ENCODE measurements around the gene DNAAF5. TPM values are rescaled to one million over a fixed set of nuclear protein-coding genes. Genes with fewer than 3 reads are reported as not detected.

The DNAAF5 gene
- total RNA-seq, 1 donor from 2014 or later, result 20.5 TPM

DNA sequence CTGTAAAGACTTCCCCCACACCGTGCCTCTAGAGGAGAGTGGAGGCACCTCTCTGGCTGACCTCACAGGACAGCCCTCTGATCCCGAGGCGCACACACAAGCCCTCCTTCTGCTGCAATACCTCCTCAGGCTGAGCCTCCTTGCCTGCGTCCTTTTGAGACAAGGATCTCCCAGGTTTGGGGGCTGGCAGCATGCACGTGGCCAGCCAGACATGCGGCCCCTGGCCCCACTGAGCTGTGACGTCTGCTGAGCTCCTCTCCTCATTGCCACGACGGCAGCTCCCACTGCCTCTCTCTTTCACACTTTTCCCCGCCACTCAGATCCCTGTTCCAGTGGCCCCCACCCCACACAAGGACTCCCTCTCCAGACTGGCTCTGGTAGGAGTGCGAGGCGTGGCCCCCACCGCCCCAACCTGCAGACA lies 12.2 kb upstream of the DNAAF5 start:
- no peak overlapping the region for H3K27ac ChIP-seq
- H3K4me3 ChIP-seq, result no peak overlapping the region
- TF ChIP-seq, protein P1, sequence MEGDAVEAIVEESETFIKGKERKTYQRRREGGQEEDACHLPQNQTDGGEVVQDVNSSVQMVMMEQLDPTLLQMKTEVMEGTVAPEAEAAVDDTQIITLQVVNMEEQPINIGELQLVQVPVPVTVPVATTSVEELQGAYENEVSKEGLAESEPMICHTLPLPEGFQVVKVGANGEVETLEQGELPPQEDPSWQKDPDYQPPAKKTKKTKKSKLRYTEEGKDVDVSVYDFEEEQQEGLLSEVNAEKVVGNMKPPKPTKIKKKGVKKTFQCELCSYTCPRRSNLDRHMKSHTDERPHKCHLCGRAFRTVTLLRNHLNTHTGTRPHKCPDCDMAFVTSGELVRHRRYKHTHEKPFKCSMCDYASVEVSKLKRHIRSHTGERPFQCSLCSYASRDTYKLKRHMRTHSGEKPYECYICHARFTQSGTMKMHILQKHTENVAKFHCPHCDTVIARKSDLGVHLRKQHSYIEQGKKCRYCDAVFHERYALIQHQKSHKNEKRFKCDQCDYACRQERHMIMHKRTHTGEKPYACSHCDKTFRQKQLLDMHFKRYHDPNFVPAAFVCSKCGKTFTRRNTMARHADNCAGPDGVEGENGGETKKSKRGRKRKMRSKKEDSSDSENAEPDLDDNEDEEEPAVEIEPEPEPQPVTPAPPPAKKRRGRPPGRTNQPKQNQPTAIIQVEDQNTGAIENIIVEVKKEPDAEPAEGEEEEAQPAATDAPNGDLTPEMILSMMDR (IDR thresholded peaks at IDR 0.05), result no peak
- H3K36me3 ChIP-seq, result no peaks in the 10 kb centered on the region
- H3K27me3 ChIP-seq, result no peaks in the 10 kb centered on the region
- peaks cover 0 to 2% of the 10 kb centered on the region in 2 donors for H3K4me1 ChIP-seq
- H3K9me3 ChIP-seq, result no peaks in the 10 kb centered on the region
- no peak for DNase-seq (ENCODE audit: low spot score in 2 of 2)
- intact Hi-C loops (cut with DNase I), result no loop called here

DNA sequence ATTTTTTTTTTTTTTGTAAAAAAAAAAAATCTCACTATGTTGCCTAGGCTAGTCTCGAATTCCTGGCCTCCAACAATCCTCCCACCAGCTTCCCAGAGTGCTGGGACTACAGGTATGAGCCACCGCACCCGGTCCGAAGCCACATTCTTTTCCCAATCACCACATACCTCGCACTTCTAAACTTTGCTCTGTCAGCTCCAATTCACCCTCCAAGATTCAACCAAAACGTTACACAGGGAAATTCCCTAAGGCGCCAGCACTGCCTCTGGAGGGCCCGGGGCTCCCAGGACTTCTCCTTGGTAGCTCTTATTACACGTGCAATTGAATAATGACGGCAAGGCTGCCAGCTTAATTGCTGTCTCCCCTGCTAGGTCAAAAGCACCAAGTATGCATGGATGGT lies 10.3 kb upstream of the DNAAF5 start:
- H3K36me3 ChIP-seq, result no peaks in the 10 kb centered on the region
- peaks cover 0 to 2% of the 10 kb centered on the region in 2 donors for H3K4me1 ChIP-seq
- DNase-seq (ENCODE audit: low spot score in 2 of 2), result no peak
- intact Hi-C loops (cut with DNase I), result no loop called here
- no peaks in the 10 kb centered on the region for H3K27me3 ChIP-seq
- no peak overlapping the region for H3K27ac ChIP-seq
- H3K4me3 ChIP-seq, result no peak overlapping the region
- TF ChIP-seq, protein P1 (IDR thresholded peaks at IDR 0.05), result no peak
- H3K9me3 ChIP-seq, result no peaks in the 10 kb centered on the region

DNA sequence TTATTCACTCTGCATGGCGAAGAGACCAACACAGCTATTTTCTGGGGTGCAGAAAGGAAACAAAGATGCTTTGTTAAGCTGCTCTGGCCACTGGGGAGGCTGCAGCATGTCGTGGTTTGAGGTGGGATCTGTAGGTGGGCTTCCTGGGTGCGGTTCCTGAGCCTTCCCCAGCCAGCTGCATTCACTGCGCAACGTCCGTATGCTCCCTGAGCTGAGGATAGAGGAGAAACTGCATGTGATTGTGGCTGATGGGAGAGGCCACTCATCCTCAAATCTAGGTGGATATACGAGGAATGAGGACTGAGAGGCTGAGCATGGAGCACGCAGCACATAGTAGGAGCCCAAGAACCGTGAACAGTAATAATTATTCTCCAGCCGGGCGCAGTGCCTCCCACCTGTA lies 9.9 kb upstream of the DNAAF5 start:
- intact Hi-C loops (cut with DNase I), result no loop called here
- Histone ChIP-seq H3K36me3 (no peaks in the 10 kb centered on the region), H3K27ac (no peak overlapping the region), H3K27me3 (no peaks in the 10 kb centered on the region), H3K9me3 (no peaks in the 10 kb centered on the region), H3K4me3 (no peak overlapping the region), H3K4me1 (peaks cover 0 to 2% of the 10 kb centered on the region in 2 donors)
- TF ChIP-seq, protein P1 (IDR thresholded peaks at IDR 0.05), result no peak
- DNase-seq (ENCODE audit: low spot score in 2 of 2), result no peak

DNA sequence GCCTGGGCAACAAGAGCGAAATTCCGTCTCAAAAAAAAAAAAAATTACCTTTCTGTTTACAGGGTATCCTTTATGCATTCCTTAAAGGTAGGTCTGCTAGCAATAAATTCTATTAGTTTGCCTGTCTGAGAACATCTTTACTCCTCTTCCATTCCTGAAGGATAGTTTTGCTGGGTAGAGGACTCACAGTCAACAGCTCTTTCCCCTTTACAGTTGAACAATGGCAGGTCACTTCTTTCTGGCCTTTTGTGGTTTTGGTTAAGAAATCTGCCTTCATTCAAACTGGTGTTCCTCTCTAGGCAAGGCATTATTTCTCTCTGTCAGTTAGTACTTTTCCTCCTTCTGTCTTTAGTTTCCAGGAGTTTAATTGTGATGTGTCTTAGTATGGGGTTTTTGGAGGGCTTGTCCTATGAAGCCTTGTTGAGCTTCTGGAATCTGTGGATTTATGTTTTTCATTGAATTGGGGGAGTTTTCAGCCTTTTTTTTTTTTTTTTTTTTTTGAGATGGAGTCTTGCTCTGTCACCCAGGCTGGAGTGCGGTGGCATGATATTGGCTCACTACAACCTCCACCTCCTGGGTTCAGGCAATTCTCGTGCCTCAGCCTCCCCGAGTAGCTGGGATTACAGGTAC lies 4.8 kb upstream of the DNAAF5 start:
- Histone ChIP-seq H3K4me1 (no peaks in the 10 kb centered on the region), H3K9me3 (no peaks in the 10 kb centered on the region), H3K27me3 (no peaks in the 10 kb centered on the region), H3K4me3 (no peak overlapping the region), H3K36me3 (no peaks in the 10 kb centered on the region), H3K27ac (no peak overlapping the region)
- intact Hi-C loops (cut with DNase I), result no loop called here
- TF ChIP-seq, protein P1 (IDR thresholded peaks at IDR 0.05), result no peak
- DNase-seq (ENCODE audit: low spot score in 2 of 2), result no peak

DNA sequence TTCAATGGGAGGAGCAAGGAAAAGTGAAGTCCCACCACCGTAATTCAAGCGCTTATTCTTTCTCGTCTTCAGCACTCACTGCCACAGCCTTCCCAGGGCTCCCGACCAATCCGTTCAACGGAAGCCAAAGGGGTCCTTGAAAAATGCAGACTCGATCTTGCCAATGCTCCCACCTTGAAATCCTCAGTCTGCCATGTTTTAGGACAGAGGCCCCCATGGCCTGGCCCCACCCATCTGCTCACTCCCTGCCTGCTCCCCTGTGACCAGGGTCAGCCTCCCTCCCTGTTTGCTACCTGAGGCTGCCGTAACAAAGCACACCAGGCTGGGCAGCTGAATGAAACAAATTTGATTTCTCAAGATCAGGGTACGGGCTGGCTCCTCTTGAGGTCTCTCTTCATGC lies 3.0 kb upstream of the DNAAF5 start:
- H3K27me3 ChIP-seq, result no peaks in the 10 kb centered on the region
- H3K27ac ChIP-seq, result no peak overlapping the region
- H3K36me3 ChIP-seq, result no peaks in the 10 kb centered on the region
- DNase-seq (ENCODE audit: low spot score in 2 of 2), result no peak
- H3K4me1 ChIP-seq, result peaks cover 0 to 4% of the 10 kb centered on the region in 2 donors
- intact Hi-C loops (cut with DNase I), result no loop called here
- no peaks in the 10 kb centered on the region for H3K9me3 ChIP-seq
- H3K4me3 ChIP-seq, result no peak overlapping the region
- TF ChIP-seq, protein P1 (IDR thresholded peaks at IDR 0.05), result no peak

DNA sequence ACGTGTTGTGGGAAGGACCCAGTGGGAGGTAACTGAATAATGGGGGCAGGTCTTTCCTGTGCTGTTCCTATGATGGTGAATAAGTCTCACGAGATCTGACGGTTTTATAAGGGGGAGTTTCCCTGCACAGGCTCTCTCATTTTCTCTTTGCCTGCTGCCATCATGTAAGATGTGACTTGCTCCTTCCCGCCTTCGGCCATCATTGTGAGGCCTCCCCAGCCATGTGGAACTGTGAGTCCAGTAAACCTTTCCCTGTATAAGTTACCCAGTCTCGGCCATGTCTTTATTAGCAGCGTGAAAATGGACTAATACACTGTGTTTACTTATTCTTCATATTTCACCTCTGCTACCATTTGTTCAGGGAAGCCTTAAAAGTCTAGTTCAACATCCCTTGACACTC lies 2.2 kb upstream of the DNAAF5 start:
- H3K27ac ChIP-seq, result no peak overlapping the region
- H3K4me3 ChIP-seq, result no peak overlapping the region
- peaks cover 0 to 2% of the 10 kb centered on the region in 2 donors for H3K36me3 ChIP-seq
- TF ChIP-seq, protein P1 (IDR thresholded peaks at IDR 0.05), result no peak
- no peak for DNase-seq (ENCODE audit: low spot score in 2 of 2)
- H3K9me3 ChIP-seq, result no peaks in the 10 kb centered on the region
- H3K27me3 ChIP-seq, result no peaks in the 10 kb centered on the region
- peaks cover 0 to 4% of the 10 kb centered on the region in 2 donors for H3K4me1 ChIP-seq
- intact Hi-C loops (cut with DNase I), result no loop called here
